Keratinocyte (primary cell): ENCODE data around the gene RNASE12.

Source experiments
- EZH2 ChIP-seq: IDR thresholded peaks from one replicate; pipeline ENCODE4 v1.6.1; 2012; ENCODE audit warnings: inconsistent platforms, mild to moderate bottlenecking, low read length, moderate library complexity
- TF ChIP-seq, protein P1 (sequence below), 3 experiments: IDR thresholded peaks in 1 of 3; conservative IDR thresholded peaks in 1 of 3; optimal IDR thresholded peaks in 1 of 3; 2 replicates in 2 of 3; 3 replicates in 1 of 3; pipeline versions ENCODE3 to v1.5.1; 2011; ENCODE audit warnings: low read length in 3 of 3, mild to moderate bottlenecking in 3 of 3, moderate library complexity in 2 of 3, control low read depth in 1 of 3, inconsistent platforms in 1 of 3; ENCODE audit not compliant: insufficient read depth in 2 of 3; ENCODE audit errors: extremely low read depth in 1 of 3

DNA sequence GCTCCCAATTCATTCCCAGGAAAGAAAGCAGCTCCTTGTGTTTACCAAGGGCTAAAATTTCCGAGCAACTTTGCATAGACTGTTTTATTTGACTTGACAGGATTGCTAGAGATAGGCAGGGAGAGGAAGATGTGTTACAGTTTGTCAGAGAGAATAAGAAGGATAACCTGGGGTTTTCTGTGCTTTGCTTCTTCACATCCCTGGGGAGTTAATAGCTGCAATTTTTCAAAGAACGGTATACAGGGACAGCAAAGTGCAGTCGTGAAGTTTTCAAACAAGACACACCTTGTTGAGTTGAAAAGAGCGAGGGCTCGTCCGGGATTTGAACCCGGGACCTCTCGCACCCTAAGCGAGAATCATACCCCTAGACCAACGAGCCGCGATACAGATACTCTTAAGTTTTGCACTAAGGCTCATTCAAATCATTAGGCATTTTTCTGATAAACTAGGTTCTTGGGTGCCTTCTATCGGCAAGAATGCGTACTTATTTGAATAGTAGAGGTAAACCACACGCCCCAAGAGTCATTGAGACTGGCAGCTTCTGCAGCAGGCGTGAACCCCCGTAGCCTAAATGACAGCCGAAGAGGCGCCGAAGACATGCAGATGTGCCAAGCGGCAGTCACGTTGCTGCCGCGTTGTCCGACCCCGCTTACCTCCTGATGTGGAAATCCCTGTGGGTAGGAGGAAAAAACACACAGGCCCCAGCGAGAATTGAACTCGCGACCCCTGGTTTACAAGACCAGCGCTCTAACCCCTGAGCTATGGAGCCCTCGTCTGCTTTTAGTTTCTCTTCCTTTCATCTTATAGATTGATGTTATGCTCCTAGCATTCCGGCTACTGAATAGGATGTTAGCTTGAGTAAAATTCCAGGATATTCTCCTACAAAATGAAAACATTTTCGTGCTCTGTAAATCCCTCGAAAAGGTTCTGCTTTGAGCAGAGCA, 22.2 kb upstream of the RNASE12 start:
- TF ChIP-seq, protein P1, sequence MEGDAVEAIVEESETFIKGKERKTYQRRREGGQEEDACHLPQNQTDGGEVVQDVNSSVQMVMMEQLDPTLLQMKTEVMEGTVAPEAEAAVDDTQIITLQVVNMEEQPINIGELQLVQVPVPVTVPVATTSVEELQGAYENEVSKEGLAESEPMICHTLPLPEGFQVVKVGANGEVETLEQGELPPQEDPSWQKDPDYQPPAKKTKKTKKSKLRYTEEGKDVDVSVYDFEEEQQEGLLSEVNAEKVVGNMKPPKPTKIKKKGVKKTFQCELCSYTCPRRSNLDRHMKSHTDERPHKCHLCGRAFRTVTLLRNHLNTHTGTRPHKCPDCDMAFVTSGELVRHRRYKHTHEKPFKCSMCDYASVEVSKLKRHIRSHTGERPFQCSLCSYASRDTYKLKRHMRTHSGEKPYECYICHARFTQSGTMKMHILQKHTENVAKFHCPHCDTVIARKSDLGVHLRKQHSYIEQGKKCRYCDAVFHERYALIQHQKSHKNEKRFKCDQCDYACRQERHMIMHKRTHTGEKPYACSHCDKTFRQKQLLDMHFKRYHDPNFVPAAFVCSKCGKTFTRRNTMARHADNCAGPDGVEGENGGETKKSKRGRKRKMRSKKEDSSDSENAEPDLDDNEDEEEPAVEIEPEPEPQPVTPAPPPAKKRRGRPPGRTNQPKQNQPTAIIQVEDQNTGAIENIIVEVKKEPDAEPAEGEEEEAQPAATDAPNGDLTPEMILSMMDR (optimal IDR thresholded peaks at IDR 0.05 in 1 of 3, IDR thresholded peaks at IDR 0.05 in 1 of 3, conservative IDR thresholded peaks at IDR 0.05 in 1 of 3; ENCODE audit: extremely low read depth in 1 of 3, insufficient read depth in 2 of 3, low read length in 3 of 3), result peak; percentile 50 to 76 (median 69)
- TF ChIP-seq EZH2, result no peak
